GM19438 (cell line): ENCODE results near the gene AGTPBP1.
"Not testable (repeated sequence)": the region's sequence is repeated elsewhere in the genome, so short reads cannot be mapped to it uniquely, and the experiment has no call there.

Experiments
- ATAC-seq: cut with Tn5 transposase; IDR thresholded peaks from one replicate; pipeline ENCODE4 v1.9.1; 2021; ENCODE audit warnings: low read depth; ENCODE audit not compliant: unreplicated experiment

The AGTPBP1 gene

DNA sequence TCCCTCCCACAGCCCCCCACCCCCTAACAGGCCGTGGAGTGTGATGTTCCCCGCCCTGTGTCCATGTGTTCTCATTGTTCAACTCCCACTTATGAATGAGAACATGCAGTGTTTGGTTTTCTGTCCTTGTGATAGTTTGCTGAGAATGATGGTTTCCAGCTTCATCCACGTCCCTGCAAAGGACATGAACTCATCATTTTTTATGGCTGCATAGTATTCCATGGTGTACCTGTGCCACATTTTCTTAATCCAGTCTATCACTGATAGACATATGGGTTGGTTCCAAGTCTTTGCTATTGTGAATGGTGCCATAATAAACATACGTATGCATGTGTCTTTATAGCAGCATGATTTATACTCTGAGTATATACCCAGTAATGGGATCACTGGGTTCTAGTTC, 23.9 kb downstream of the AGTPBP1 start:
- ATAC-seq = not testable (repeated sequence)

DNA sequence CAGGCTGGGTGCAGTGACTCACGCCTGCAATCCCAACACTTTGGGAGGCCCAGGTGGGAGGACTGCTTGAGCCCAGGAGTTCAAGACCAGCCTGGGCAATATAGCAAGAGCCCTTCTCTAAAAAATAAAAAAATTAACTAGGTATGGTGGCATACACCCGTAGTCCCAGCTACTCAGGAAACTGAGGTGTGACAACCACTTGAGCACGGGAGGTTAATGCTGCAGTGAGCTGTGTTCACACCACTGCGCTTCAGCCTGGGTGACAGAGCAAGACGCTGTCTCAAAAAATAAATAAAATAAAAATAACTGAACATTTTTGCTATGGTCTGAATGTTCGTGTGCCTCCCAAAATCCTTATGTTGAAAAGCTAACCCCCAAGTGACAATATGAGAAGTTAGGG, 24.5 kb downstream of the AGTPBP1 start:
- no peak for ATAC-seq

DNA sequence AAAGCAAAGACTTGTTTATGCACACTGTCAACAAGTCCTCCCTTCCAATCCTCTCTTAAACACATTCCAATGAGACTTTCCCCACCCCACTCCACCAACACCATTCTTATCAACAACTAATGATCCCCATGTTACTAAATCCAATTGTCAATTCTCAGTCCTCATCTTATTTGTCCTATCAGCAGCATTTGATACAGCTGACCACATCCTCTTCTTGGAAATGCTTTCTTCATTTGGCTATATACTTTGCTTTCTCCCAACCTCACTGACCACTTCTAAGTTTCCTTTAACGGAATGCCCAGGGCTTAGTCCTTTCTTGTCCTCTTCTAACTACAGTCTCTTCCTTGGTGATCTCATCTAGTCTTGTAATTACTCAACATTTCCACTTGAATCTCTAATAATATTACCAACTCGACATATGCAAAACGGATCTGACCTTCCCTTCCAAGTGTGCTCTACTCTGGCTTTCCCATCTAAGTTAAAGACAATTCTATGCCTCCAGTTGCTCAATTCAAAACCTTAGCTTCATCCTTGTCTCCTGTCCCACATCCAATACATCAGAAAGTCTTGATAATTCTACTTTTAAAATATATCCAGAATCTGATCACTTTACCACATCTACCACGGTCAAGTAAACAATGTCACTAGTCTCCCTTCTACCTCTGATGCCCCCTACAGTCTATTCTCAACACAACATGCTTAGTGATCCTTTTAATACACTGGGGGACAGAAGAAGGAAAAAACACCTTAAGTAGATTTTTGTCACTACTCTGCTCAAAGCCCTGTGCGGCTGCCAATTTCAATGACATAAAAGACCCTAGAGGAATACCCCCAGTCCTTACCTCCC, 25.5 kb downstream of the AGTPBP1 start:
- no peak for ATAC-seq

DNA sequence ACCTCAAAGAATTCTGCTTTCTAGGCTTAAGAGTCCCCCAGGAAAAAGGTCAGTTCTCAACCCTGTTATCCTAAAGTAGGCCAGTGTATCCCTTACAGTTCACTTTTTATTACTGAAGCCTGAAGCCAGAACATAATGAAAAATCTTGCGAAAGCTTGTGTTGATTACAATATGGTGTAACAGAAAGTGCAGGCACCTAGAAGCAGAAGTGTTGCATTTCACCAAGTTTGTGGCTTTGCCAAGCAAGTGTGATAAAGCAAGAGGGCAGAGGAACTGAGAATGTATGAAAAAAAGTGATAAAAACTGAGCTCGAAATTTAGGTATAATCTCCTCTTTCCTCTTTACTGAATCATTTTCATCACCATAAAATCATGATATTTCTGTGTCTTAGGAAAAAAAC, 26.2 kb downstream of the AGTPBP1 start:
- ATAC-seq = no peak

DNA sequence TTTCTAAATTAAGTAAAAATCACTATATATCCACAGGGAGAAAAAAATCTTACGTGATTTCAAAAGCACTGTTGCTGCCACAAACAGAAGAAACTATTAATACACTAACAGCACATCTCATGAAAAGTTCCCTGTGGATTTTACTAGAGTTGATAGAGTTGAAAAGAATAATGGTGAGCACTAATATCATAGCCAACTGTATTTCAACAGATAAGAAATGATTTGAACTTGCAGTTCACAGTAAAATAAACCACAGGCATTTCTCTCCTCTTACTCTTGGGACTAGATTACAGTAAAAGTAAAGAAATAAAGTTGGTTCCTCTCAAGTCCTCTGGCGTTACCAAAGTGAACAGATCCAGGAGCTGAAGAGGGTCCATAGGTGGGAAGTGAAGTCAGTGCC, 27.9 kb downstream of the AGTPBP1 start:
- no peak for ATAC-seq

DNA sequence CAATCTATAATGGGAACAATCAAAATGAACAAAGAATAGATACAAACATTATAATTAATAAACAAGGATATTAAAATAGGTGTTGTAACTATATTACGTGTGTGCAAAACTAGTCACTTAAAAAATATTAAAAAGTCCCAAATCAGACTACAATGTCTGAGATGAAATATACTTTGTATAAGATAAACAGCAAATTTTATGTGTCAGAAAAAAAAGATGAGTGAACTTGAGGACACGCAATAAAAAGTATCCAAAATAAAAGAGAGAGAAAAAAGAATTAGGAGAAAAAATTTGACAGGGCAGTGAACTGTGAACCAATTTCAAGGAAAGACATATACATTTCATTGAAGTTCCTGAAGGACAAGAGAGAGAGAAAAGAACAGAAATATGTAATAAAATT, 37.0 kb downstream of the AGTPBP1 start:
- ATAC-seq = no peak

DNA sequence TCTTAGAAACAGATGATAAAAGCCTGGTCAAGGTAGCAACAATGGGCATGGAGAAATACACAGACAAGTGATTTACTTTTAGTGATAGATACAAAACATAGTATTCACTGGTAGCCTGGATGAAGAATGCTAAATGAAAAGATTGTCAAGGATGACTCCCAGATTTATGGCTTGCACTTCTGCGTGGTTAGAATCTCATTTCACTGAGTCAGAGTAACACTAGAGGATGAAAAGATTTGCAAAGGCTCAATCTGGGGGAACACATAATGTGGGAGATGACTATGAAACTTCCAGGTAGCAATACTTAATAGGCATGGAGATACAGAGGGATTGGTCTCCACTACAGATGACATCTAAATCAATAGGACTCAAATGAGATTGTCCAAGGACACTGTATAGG, 38.4 kb downstream of the AGTPBP1 start:
- no peak for ATAC-seq

DNA sequence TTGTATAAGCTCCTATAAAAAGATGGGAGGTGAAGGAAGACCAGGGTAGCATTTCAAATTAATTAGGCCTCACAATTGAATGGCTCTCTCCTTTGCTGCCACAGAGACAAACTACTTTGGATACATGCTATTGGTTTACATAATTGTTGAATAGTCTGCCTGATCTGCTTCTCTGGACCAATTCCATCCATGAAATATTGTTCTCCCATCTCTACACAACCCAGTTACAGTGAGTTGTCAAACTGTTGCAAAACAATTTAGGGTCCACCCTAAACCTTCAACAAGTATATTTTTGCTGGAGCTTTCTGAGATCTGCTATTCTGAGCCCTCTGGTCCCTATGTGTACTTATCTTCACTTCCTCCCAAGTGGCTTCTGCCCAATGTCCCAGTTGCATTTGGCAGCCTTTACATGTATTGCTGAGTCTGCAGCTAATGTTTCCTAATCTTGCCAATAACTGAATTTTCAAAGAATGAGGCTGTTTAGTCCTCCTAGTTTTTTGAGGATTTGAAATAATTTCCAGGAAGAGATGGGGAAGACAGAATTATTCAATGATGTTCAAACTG, 38.9 kb downstream of the AGTPBP1 start:
- no peak for ATAC-seq

DNA sequence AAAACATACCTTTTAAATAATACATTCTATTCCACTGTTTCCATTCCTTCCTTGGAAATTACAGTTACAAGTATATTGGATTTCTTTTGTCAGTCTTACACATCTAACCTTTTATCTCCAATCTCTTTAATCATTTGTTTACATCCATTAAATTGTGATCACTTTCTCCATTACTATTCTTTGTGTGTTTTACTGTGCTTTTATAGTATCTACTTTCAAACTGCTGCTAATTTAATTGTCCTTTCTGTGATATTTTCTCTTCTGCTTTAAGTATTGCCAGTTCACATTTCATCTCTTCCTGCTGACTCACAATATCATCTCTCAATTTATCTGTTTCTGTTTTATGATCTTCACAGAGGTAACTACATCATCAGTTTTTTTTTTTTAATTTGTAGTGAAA, 39.6 kb downstream of the AGTPBP1 start:
- no peak for ATAC-seq

DNA sequence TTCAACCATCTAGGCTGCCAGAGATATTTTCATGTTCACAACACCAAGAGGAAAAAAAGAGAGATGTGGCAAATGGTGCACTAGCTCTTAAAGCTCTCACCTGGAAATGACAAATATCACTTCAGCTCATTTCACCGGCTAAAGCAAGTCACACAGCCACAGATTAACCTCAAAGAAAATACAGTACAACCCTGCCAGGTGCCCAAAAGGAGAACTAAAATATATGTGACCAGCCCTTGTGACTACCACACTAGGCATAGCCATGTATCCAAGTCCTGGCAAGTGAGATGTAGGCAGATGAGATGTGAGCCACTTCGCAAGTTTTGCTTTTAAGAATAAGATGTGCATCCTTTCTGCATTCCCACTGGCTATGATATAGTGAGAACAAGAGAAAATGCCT, 41.4 kb downstream of the AGTPBP1 start:
- ATAC-seq = no peak

DNA sequence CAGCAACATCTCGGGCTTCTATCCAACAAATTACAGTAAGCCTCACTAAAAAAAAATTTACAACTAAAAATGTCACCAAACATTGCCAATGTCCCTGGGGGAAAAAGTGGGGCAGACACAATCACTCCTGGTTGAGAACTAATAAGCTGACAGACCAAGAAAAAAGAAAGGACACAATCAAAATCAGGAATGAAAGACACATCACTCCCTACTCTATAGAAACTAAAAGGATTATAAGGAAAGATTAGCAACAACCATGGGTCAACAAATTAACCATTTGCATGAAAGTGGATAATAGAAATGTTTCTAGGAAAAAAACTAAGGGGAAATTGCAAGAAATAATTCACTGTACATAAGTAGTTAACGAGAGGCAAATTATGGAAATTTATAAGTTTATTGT, 53.4 kb downstream of the AGTPBP1 start:
- ATAC-seq = no peak

DNA sequence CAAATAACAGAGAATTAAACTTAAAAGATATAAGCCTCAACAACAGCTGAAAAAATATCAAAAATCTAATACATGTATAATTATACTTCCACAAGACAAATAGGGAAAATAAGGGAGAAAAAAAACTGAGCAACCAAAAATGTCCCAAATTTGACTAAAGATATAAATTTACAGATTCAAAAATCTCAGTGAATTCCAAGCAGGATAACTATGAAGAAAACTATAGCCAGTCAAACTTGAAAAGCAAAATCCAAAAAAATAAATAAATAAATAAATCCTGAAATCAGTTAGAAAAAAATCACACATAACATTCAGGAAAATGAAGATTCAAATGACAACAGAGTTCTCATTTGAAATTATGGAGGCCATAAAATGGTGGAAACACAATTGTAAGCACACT, 56.7 kb downstream of the AGTPBP1 start:
- no peak for ATAC-seq

DNA sequence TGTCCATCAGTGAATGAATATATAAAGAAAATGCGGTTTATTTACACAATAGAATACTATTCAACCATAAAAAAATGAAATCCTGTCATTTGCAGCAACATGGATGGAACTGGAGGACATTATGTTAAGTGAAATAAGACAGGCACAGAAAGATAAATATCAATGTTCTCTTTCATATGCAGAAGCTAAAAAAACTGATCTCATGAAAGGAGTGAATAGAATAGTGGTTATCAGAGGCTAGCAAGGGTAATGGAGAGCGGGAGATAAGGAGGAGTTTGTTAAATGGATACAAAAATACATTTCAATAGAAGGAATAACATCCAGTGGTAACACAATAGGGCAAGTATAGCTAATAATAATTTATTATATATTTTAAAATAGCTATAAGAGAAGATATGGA, 65.0 kb downstream of the AGTPBP1 start:
- ATAC-seq = no peak

DNA sequence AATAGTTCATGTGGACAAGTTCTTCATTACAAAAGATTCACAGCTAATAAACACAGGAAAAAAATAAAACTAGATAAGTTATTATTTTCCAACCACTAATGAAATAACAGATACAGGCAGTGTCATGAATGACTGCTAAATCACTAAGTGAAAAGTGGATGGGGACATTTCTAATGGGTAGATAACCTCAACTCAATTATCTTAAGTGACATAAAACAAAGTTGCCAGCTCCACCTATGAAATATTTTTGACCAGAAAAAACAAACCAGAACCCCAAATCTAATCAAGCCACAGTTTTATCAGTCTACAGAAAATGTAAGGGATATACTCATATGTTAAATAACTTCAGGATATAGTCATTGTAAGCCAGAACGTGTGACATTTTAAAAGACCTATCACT, 74.4 kb downstream of the AGTPBP1 start:
- ATAC-seq = no peak

DNA sequence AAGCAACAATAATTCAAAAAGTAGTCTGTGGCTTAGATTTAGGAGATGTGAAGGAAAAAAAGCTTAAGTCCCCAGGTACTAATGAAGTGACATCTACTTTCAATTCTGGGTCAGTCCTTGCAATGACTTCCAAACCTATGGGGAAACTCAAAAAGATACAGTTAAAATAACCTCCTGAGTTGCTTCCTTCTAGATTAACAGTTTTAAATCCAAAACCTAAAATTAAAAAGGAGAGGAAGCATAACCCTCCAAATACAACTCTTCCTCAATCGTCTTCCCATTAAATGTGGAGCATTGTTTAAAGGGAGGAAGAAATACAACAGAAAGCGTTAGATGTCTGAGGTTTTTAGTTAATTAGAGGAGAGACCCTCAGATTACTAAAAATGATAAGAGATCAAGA, 75.7 kb downstream of the AGTPBP1 start:
- ATAC-seq = no peak

DNA sequence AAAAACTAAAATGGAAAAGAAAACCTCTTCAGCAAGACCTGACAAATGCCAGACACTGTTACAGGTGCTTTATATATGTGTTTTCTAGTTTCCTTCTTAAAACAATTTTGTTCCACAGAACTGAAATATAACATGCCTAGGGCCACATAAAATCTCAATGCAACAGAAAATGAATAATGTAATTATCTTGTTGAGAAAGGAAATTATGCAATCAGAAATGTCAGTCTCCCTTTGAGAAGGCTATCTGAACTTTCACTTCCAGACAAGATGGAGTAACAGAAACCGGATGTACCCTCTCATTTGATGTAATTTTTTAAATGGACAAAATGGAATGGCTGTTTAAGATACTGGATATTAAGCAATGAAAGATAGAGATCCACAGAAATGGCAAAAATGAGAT, 79.2 kb downstream of the AGTPBP1 start:
- no peak for ATAC-seq

DNA sequence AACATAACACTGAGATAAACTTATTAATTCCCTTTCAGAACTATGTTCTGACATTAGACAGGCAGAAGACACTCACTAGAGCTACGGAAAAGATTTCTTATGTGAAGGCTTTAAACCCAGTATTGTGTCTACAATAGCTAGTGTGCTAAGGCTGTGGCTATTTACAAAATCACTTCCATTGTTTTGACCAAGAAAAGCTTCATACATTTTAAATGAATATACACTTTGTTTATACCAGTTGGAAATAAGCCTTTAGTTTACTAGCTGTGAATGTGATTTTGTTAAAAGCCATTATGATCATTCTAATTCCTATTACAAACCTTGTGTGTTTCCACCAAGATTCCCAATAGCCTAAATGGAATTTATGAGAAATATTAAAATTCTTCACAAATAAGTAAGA, 83.0 kb downstream of the AGTPBP1 start:
- ATAC-seq = no peak

DNA sequence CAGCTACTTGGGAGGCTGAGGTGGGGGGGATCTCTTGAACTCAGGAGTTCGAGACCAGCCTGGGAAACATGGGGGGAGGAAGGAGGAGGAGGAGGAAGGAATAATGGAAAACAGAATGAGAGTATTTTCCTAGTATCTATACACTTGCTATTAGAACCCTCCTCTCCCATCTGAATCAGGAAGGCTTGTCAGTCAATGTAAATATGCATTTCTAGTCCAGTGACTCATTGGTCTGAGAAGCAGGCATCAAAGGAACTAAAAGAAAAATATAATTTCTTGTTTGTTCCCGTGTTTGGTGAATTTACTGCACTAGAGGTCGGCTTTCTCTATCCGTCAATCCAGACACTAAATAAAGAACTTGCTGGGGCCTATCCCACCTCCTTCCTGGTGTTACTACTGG, 88.6 kb downstream of the AGTPBP1 start:
- no peak for ATAC-seq

DNA sequence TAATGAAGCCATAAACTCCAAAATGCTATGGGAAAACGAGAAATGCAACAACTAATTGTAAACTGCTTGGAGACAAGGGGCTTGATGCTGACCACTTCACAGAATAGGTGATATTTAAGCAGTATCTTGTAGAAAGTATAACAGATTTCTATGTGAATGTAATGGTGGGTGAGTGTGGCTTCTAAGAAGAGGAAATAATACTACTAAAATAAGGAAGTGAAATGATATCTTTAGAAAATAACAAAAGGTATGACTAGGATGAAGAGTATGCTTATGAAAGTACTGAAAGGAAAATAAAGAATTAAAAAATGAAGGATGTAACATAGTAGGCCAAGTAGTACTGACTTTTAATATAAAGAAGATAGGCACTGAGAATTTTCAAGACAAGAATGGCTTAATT, 94.2 kb downstream of the AGTPBP1 start:
- ATAC-seq = no peak

DNA sequence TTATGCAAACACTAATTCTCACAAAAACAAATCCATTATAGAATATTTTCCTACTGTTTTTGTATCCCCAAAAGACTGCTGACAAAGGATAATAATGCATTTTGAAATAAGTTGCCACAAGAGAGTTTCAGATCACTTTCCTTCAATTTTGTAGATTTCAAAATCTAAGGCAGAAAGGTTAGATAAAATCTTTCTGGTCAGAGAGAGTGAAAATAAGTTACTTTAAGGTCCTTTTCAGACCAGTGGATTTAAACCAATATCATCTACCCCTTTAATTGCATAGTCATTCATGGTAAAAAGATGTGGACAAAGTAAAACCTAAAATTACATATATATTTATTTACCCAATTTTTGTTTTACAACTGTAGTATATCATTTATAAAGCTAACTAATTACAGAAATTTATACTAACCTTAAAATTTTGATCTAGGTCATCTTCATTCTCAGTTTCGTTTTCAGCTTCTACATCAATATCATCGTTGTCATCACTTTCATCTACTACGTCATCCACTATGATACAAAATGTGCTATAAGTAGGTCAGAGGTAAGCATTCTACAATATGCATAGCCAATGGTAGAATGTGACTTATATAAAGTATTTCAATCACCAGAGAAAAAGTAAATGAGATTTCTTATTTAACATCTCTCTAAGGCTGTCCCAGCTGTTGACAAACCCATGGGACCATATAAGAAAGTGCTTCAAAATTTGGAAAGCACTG, 95.7 kb downstream of the AGTPBP1 start:
- no peak for ATAC-seq

DNA sequence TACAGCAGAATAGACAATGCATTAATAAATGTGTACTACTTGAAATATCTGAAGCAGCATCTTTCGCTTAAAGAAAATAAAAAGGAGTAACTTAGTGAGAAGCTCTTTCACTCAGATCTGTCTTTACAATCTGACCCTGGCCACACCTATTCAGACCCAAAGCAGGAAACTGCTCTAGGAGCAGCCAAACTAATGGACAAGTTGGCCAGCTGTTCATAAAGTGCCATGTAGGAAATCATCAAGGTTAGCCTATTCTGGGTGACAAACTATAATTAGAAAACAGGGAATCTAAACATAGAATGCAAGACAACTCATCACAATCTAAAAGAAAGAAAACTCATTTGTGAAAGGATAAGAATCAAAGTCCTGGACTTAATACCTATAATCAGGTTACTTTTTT, 101.3 kb downstream of the AGTPBP1 start:
- ATAC-seq = no peak

DNA sequence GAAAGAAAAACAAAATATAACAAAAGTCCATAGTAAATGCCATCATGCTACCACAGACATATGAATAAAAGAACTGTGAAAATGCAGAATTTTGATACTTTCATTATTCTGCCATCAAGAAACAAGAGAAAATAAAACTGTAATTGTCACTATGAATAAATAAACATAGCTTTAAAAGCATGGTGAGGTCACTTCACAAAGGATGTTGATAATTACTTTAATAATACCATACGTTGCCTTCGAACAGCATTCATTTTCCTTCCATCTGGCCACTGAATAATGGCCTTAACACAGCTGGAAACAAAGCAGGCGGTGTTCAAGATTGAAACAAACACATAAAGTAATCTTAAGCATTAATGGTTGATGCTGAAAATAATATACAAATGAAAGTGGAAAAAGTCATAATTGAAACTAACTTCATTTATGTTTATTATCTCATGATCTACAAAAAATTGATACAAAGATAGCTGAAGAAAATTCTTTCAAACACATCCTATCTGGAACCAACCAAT, 102.0 kb downstream of the AGTPBP1 start:
- no peak for ATAC-seq
